Keratinocyte (primary cell): ENCODE results near the gene OR2B6.

Experiments used
- CTCF ChIP-seq, 3 experiments: IDR thresholded peaks in 1 of 3; conservative IDR thresholded peaks in 1 of 3; optimal IDR thresholded peaks in 1 of 3; 2 replicates in 2 of 3; 3 replicates in 1 of 3; pipeline versions ENCODE3 to v1.5.1; 2011; ENCODE audit warnings: low read length in 3 of 3, mild to moderate bottlenecking in 3 of 3, moderate library complexity in 2 of 3, control low read depth in 1 of 3, inconsistent platforms in 1 of 3; ENCODE audit not compliant: insufficient read depth in 2 of 3; ENCODE audit errors: extremely low read depth in 1 of 3
- EZH2 ChIP-seq: IDR thresholded peaks from one replicate; pipeline ENCODE4 v1.6.1; 2012; ENCODE audit warnings: inconsistent platforms, mild to moderate bottlenecking, low read length, moderate library complexity

GRCh38 chr6:27908017-27908416, 49.0 kb upstream of the OR2B6 start:
- TF ChIP-seq CTCF (optimal IDR thresholded peaks at IDR 0.05 in 1 of 3, IDR thresholded peaks at IDR 0.05 in 1 of 3, conservative IDR thresholded peaks at IDR 0.05 in 1 of 3; ENCODE audit: extremely low read depth in 1 of 3, insufficient read depth in 2 of 3, low read length in 3 of 3) (no peak), EZH2 (no peak)
